ENCODE measurements around the gene LAMTOR5. TPM values are rescaled to one million over a fixed set of nuclear protein-coding genes. Genes with fewer than 3 reads are reported as not detected.

The LAMTOR5 gene
- total and polyA plus RNA-seq, 2 of the 4 experiments (the other 2 are of a cell fraction), result 159 to 369 TPM

GRCh38 chr1:110411173-110411735 lies 3.8 kb upstream of the LAMTOR5 start:
- Histone ChIP-seq H3K27ac (ENCODE audit: insufficient read depth, low read length) (no peak overlapping the region), H3K27me3 (ENCODE audit: control insufficient read depth, insufficient read depth, low read length) (peaks cover 4% of the 10 kb centered on the region; the same call in 1 of the 2 replicates), H3K9ac (ENCODE audit: low read depth, low read length) (no peak overlapping the region), H3K9me1 (ENCODE audit: insufficient read depth, low read length) (no peaks in the 10 kb centered on the region), H4K91ac (ENCODE audit: insufficient read depth, low read depth, low read length) (no peak overlapping the region), H3K23ac (ENCODE audit: low read depth, low read length) (no peak overlapping the region), H2BK120ac (ENCODE audit: low read depth, low read length) (no peak overlapping the region), H3K36me3 (ENCODE audit: control insufficient read depth, insufficient read depth, low read length) (no peaks in the 10 kb centered on the region), H3K18ac (ENCODE audit: low read depth, low read length) (no peak overlapping the region), H4K20me1 (ENCODE audit: insufficient read depth, low read length) (no peaks in the 10 kb centered on the region), H3K56ac (ENCODE audit: extremely low read depth, insufficient read depth, low read length) (no peak overlapping the region), H3K4me2 (ENCODE audit: low read depth, low read length) (no peak overlapping the region), H4K8ac (ENCODE audit: low read depth in 2 of 2, low read length in 2 of 2) (no peak overlapping the region), H3K14ac (replicated peaks; ENCODE audit: low read depth, low read length) (no peak overlapping the region), H2AFZ (replicated peaks; ENCODE audit: low read length, poor library complexity) (no peak overlapping the region), H2BK20ac (ENCODE audit: low read depth, low read length) (no peak overlapping the region), H2AK9ac (replicated peaks; ENCODE audit: low read depth, low read length, poor library complexity) (no peak overlapping the region), H2BK5ac (ENCODE audit: low read depth, low read length, poor library complexity, severe bottlenecking) (no peak overlapping the region), H3K9me3 (ENCODE audit: control insufficient read depth, insufficient read depth, low read length) (no peaks in the 10 kb centered on the region), H3K4me3 (ENCODE audit: insufficient read depth, low read depth, low read length) (no peak overlapping the region), H2BK15ac (ENCODE audit: low read depth, low read length) (no peak overlapping the region), H2AK5ac (ENCODE audit: low read depth, low read length) (no peak overlapping the region), H3K4me1 (ENCODE audit: control insufficient read depth, insufficient read depth, low read length) (peaks cover 2% of the 10 kb centered on the region; the same call in 1 of the 2 replicates), H3K4ac (ENCODE audit: low read depth, low read length) (no peak overlapping the region), H4K5ac (ENCODE audit: low read depth, low read length) (no peak overlapping the region), H3K79me1 (ENCODE audit: low read depth in 1 of 2, low read length in 2 of 2) (peaks cover 4 to 17% of the 10 kb centered on the region in 2 experiments; a peak in 3 of 4 replicates)
- CTCF ChIA-PET, result interaction anchor here (1.0 to 2.5 kb wide), 5 partner anchors 13 to 208 kb away, joined by 3 to 29 read pairs (median 7); no protein-coding TSS in a partner anchor
- WGBS, 2 experiments (ENCODE audit: extremely low coverage in 2 of 2, insufficient read length in 1 of 2), result 54% methylated on average over 2 of the region's 7 CpGs; no CpG with 5 or more reads in 1 of the 2 experiments
- no TSS peak for BruUV-seq (replicated peaks)
- in situ Hi-C loops (cut with MboI; ENCODE audit: low sequenced_read_pairs), result loop anchor here (5.0 to 10.0 kb wide), 3 partner anchors 51 to 206 kb away; no protein-coding TSS in a partner anchor
- dilution Hi-C loops (cut with HindIII; ENCODE audit: low sequenced_read_pairs, unreplicated experiment), result no loop called here
- intact Hi-C loops (cut with micrococcal nuclease), result no loop called here
- no peak for DNase-seq
- POLR2A ChIA-PET (ENCODE audit: unreplicated experiment), result no interaction called here
- no peak for ATAC-seq (ENCODE audit: low read depth)
- TF ChIP-seq BHLHE40 (IDR thresholded peaks at IDR 0.05; ENCODE audit: low read depth, low read length) (no peak), ELK1 (IDR thresholded peaks at IDR 0.05; ENCODE audit: borderline replicate concordance, low read depth, low read length) (no peak), CEBPB (IDR thresholded peaks at IDR 0.05; ENCODE audit: low read depth, low read length) (no peak), CHD1 (IDR thresholded peaks at IDR 0.05; ENCODE audit: low read depth, low read length) (no peak), MXI1 (IDR thresholded peaks at IDR 0.05; ENCODE audit: borderline replicate concordance, low read depth, low read length) (no peak), MAZ (IDR thresholded peaks at IDR 0.05; ENCODE audit: borderline replicate concordance, low read depth, low read length) (no peak), NFE2L2 (IDR thresholded peaks at IDR 0.05; ENCODE audit: low read depth, low read length) (no peak), POLR2A (IDR thresholded peaks at IDR 0.05; ENCODE audit: low read depth, low read length) (no peak), MAFK (IDR thresholded peaks at IDR 0.05; ENCODE audit: low read depth, low read length) (no peak), RCOR1 (IDR thresholded peaks at IDR 0.05; ENCODE audit: insufficient replicate concordance, low read length) (no peak), FOS (IDR thresholded peaks at IDR 0.05; ENCODE audit: low read depth, low read length) (no peak), USF2 (IDR thresholded peaks at IDR 0.05; ENCODE audit: low read depth, low read length) (no peak)
